Measurements from ENCODE around the gene AGAP3.

DNA sequence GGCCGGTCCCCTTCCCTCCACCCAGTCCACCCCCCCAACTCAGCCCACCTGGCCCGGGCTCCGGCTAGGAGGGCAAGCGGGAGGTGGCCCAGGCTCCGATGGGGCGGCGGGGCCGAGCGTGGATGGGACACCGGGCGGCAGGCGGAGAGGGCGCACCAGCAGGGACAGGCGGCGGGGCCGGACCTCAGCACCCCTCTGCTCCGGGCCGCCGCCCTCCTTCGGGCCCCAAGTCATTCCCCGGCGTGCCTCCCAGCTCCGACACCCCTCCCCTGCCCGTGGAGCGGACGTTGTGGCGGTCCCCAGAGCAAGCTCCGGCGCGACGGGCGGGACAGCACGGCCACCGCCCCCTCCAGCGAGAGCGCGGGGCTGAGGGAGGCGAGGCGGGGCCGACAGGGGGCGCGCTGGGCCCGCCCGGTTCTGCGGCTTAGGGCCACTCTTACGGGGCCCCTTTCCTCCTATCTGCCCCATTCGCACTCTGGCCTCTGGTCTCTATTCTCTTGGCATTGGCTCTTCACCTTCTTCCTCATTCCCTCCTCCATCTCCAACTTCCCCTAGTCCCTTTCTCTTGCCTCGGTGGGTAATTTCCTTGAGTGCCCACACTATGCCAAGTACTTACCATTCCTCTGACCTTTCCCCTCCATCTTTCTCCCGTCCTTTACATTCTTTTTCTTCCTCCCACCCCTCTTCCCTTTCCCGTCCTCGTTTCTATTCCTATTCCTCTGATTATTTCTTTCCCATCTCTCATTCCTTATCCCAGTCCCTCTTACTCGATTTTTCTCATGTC, 81.9 kb downstream of the AGAP3 start:
- TF ChIP-seq, protein P1, sequence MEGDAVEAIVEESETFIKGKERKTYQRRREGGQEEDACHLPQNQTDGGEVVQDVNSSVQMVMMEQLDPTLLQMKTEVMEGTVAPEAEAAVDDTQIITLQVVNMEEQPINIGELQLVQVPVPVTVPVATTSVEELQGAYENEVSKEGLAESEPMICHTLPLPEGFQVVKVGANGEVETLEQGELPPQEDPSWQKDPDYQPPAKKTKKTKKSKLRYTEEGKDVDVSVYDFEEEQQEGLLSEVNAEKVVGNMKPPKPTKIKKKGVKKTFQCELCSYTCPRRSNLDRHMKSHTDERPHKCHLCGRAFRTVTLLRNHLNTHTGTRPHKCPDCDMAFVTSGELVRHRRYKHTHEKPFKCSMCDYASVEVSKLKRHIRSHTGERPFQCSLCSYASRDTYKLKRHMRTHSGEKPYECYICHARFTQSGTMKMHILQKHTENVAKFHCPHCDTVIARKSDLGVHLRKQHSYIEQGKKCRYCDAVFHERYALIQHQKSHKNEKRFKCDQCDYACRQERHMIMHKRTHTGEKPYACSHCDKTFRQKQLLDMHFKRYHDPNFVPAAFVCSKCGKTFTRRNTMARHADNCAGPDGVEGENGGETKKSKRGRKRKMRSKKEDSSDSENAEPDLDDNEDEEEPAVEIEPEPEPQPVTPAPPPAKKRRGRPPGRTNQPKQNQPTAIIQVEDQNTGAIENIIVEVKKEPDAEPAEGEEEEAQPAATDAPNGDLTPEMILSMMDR (IDR thresholded peaks at IDR 0.05), result peak; percentile 15 to 67 (median 30)
- no peak for TF ChIP-seq POLR2A (IDR thresholded peaks at IDR 0.05)
